ENCODE data around the gene CSF3.

GRCh38 chr17:39971076-39971603 lies 44.1 kb upstream of the CSF3 start:
- TF ChIP-seq CTCF (IDR thresholded peaks at IDR 0.05; ENCODE audit: insufficient read depth, low read length, poor library complexity, severe bottlenecking) (no peak), EZH2phosphoT487 (conservative IDR thresholded peaks at IDR 0.05; ENCODE audit: low read length) (no peak)

Measured in SU-DHL-6 (cell line).